Dermis blood vessel endothelial cell (primary cell): ENCODE measurements around the gene SSTR3. TPM values are rescaled to one million over a fixed set of nuclear protein-coding genes. Genes with fewer than 3 reads are reported as not detected.
A peak's percentile ranks its signal among the peaks of the same experiment; 100 is the strongest.

Experiments
- DNase-seq: peaks from one replicate; pipeline ENCODE4 v3.0.0; 2010
- total RNA-seq: library from RNA; depleted of rRNA; stranded (reverse); fragments of >200 nt; gene quantifications from 2 replicates; pipeline ENCODE4 v1.2.3, GENCODE V29; 2014

The SSTR3 gene
- total RNA-seq, 1 donor from 2014 or later = not detected

DNA sequence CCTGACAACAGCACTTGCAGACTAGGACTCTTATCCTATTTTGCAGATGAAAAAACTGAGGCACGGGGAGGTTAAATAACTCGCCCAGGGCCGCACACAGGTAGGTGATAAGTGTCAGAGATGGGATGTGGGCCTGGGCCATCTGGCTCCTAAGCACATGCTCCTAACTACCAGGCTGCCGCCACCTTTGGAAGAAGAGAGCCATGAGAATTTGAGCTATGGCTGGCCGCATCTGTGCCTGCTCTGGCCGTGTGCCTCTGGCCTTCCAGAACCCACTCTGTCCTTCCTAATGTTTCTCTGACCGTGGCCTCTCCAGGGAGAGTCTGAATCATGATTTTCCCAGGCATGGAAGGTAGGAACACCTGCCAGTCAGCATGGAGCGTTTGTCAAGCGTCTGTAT, 47.2 kb downstream of the SSTR3 start:
- no peak for DNase-seq

DNA sequence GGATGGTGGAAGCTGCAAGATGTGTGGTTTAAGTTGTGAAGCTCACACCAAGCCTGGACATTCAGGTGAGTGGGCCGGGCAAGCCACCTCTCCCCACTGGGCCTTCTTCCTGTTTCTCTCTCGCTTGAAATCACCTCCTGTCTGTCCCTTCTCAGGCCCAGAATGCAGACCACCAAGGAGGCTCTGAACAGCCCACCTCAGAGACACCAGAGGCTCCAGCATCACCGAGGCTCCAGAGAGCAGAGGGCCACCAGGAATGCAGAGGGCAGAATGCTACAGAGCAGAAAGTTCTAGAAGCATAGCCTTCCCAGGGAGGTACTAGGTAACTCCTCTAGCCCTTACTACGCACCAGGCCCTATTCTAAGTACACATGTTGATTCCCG, 47.8 kb downstream of the SSTR3 start:
- DNase-seq = no peak

DNA sequence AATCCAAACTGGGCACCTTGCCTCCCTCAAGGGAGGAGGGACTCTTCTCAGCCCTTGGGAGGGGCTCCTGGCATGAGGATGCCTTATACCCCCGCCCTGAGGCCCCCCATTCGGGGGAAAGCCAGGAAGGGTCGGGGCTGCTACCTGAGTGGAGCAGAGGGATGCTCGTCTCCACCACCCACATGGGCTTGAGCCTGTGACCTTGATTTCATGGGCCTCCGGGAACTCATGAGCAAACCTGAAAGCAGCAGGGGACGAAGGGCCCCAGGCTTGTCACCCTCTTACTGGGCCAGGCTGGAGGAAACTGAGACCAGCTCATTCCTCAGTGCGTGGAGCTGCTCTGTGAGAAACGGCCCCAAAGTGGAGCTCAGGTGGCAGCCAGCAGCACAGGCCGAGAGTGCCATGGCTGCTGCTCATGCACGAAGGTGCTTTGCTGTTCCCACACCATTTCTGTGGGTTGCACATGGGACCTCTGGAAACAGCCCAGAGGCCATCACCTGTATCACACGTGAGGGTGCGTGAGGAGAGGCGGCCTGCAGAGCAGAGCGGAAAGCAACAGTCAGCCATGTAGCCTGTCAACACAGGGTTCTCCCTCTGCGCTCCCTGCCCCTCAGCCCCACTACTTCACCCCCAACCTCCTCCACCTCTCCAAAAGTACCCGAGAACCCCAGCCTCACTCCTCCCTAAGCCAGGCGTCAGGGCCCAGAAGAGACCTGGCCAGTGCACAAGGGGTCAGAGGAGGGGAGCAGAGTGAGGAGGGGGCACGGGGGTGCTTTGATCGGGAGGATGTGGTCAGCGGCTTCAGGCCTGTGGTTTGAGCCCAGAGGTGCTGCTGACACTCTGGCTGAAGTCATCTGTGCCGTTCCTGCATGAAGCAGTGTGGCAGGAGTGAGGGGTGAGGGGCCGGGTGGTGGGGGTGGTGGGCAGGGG, 48.4 kb downstream of the SSTR3 start:
- no peak for DNase-seq

DNA sequence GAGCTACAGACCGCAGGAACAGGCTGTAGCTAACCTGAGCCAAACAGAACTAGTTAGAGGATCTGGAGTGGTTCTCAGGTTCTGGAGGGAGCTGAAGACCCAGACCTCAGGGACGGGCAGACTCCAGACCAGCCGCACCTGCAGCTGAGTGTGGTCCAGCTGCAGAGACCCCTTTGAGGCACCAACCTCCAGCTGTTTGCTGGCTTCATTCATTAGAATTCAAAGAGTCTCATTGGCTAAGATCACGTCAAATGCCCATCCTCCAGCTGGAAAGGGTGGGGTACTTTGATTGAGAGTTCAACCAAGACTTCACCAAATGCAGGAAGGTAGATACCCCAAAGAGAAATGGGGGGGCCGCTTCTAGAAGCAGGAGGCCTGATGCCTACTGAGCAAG, 49.2 kb downstream of the SSTR3 start:
- DNase-seq = no peak

DNA sequence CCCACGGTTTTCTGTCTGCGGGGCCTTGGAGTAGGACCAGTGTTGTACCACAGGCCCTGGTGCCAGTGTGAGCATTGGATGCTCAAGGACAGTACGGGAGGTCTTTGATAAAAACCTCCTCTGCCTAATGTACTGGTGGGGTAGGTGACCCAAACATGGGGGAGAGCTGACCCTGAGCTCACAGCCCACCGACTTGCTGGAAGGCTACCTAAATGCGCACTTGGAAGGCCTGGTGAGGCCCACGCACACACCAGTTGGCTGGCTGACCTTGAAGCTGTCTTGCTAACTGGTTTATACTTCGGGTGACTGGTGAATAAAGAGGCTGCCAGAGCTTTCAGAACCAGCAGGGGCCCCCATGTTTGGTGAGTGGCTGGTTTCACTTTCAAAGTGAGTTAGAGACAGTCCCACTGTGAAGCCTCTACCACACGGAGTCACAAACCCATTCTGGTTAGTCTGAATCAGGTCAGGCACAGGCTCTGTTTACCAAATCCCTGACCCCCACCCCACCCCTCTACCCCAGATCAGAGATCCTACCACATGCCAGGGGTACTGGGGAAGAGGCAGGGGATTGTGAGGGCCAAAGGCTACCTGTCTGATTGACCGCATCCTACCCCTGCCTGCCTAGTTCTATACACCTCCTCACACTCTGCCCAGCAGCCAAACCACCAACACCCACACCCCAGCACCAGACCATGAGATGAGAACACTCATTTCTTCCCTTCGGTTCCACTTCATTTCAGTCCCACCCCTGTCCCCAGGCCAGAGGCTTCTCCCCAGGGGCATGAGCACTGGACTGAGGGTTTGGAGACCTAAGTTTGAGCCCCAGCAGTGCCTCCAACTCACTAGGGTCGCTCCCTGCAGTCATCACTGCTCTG, 49.8 kb downstream of the SSTR3 start:
- no peak for DNase-seq

DNA sequence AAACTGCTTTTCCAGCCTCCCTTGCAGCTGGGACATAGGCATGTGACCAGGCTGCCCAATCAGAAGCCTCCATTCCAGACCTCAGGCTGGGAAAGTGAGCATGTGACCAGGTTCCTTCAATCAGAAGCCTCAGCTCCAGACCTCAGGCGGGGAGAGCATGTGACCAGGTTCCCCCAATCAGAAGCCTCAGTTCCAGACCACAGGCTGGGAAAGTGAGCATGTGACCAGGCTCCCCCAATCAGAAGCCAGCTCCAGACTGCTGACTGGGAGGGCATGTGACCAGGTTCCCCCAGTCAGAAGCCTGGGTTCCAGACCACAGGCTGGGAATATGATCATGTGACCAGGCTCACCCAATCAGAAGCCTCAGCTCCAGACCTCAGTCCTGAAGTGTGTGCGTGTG, 50.8 kb downstream of the SSTR3 start:
- DNase-seq = peak; percentile 22

DNA sequence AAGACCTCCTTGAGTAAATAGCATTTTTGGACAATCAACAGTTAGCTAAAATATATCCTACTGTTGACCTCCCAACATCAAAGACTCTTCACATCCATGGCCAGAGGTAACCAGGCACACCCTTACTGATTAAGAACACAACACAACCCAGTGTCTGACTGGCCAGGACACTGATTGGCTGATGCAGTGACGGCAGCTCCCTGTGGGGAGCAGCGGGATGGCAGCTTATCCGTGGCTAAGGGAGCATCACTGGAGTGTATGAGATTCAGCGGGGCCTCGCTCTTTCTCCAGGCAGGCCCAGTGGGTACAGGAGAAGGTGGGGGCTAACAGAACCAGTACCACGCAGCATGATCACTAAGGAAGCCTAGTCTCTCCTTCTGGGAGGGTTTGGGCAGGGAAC, 52.2 kb downstream of the SSTR3 start:
- DNase-seq = no peak

DNA sequence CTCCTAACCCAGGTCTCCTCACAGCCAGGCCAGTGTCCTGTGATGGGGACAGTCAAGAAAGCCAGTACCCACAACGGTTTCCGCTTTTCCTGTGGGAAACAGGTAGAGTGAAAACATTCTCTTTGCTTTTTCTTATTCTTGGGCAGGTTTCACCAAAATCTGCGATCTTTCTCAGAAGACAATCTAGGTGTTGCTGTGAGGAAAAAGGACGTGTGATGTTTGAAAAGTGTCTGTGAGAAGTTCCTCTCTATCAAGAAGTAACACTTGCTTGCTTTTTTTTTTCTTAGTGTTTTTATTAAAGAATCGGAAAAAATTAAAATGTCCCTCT, 53.4 kb downstream of the SSTR3 start:
- no peak for DNase-seq

DNA sequence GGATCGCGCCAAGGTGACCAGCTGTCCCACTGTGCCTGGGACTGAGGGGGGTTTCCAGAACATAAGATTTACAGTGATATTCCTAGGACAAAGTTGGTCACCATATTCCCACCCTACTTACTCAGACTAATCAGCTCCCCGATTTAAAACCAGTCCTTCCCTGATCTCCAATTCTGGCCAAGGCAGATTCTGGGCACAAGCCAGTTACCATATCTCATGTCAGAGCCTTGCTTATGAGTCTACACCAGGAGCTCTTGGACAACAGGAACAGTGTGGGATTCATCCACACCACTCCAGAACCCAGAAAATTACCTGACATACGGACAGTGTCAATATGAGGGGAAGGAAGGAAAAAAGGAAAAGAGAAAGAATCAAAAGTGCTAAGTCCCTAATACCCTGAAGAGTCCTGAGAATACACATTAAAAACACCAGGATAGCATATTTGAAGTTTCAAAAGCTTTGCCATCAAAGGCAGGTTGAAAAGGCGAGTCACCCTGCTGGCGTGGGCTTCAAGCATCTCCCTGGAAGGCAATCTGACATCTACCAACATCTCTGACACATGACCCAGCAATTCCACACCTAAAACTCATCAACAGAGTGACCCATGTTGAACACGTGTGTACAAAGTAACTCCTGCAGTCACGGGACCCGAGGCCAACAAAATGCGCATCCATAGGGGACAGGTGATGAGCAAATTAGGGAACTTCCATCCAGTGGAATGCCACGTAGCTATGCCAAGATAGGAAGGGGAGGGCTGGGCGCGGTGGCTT, 54.6 kb downstream of the SSTR3 start:
- DNase-seq = no peak

DNA sequence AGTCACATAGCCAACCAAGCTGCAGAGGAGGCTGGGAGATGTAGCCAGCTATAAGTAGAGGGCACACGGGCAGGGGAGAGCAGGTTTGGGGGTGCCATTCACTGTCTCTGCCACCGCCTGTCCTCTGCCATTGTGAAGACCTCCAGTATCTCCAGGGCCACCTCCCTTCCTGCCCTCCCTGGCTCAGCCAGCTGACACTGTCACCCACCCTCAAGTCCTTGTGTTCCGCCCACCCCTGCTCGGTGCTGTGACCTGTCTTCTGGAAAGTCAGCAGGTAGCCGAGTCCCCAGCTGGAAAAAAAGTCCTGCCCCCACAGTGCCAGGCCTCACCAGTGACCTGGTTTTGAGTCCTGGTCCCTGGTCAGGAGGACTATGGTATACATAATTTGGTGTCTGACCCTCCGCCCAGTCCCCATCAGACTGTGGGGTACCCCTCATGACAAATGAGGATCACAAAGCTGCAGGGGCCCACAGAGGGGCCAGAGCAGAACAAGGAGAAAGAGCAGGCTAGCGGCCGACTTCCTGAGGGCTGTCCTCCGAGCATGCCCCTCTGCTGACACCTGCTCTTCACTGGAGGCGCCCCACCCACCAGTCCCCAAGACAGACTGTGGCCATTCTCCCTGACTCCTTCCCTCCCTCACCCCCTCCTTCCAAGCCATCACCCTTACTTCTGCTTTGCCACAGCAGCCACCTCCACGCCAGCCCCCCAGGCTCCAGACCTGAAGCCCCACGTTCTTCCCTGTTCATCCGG, 55.4 kb downstream of the SSTR3 start:
- DNase-seq = no peak

DNA sequence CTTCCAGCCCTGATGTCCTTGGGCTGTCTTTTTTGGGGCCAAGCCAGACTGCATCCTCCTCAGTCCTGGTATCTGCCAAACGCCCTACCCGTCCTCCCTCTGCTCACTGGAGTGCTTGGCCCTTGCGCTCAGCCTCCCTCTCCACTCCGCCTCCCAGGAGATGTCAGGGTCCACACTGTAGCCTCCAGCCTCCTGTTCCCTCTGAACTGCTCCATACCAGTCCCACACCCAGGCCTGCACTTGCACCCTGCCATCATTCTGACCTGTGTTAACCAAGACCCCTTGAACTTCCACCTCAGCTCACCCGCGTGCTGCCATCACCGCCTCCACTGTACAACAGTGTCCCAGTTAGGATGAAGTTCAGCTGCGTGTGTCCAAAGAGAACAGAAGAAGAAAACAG, 56.3 kb downstream of the SSTR3 start:
- DNase-seq = no peak

DNA sequence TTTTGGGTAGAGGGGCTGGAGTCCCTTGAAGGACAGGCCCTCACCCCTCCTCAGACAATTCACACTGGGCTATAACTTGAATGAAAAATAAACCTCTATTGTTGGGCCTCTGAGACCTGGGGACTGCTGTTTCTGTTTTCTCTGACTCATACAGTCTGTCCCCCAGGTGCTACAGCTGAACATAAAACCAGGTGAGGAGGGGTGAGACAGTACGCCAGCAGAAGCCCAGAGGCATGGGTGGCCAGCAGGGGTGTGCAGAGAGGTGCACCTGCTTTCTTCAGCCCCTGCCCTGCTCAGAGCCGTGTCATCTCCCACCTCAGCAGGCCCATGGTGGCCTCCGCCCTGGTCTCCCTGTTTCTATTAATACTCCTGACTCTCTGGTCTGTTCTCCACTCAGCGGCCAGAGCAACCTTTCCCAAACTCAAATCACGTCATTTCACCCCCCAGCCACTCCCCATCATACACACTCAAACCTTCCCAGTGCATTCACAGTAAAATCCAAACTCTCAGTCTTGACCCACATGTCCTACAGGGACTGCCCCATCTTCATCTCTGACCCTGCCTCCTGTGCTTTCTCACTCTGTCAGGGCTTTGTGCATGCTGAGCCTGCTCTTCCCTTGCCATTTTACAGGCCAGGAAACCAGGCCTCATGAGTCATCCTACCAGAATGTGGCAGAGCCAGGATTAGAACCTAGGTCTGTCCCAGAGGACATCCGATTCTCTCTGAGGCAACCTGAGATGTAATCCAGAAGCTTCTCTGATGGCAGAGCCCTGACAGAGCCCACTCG, 57.2 kb downstream of the SSTR3 start:
- DNase-seq = peak; percentile 19

Other genes with a start within 250 kb of the SSTR3 start
- gene TST, start 193.0 kb downstream of the SSTR3 start, total RNA-seq = 50.4 and 96.0 TPM in 2 replicates
- 168 and 175 TPM in 2 replicates for gene MPST, start 192.7 kb downstream of the SSTR3 start, total RNA-seq
- 53.4 and 58.2 TPM in 2 replicates for gene KCTD17, start 160.7 kb downstream of the SSTR3 start, total RNA-seq
- gene TMPRSS6, start 102.8 kb downstream of the SSTR3 start, total RNA-seq = not detected in 2 replicates
- 0.05 TPM in 1 of 2 replicates, not detected in the other for gene IL2RB, start 62.6 kb downstream of the SSTR3 start, total RNA-seq
- gene C1QTNF6, start 24.2 kb downstream of the SSTR3 start, total RNA-seq = 3.1 and 12.5 TPM in 2 replicates
- 11.2 and 32.4 TPM in 2 replicates for gene RAC2, start 31.8 kb upstream of the SSTR3 start, total RNA-seq
- under 0.01 TPM in 1 of 2 replicates, not detected in the other for gene CYTH4, start 70.0 kb upstream of the SSTR3 start, total RNA-seq
- under 0.01 and 0.14 TPM in 2 replicates for gene ELFN2, start 215.0 kb upstream of the SSTR3 start, total RNA-seq